GM10266 (cell line): Measurements from ENCODE around the gene FBLIM1.

Experiments
- DNase-seq: peaks from one replicate; pipeline ENCODE4 v3.0.0; 2012; ENCODE audit errors: extremely low spot score
- TF ChIP-seq, protein P1 (sequence below): IDR thresholded peaks from 2 replicates; pipeline ENCODE4 v1.5.1; 2012; ENCODE audit warnings: mild to moderate bottlenecking, low read depth; ENCODE audit not compliant: control insufficient read depth, insufficient read depth; ENCODE audit errors: missing control alignments

FBLIM1 gene

DNA sequence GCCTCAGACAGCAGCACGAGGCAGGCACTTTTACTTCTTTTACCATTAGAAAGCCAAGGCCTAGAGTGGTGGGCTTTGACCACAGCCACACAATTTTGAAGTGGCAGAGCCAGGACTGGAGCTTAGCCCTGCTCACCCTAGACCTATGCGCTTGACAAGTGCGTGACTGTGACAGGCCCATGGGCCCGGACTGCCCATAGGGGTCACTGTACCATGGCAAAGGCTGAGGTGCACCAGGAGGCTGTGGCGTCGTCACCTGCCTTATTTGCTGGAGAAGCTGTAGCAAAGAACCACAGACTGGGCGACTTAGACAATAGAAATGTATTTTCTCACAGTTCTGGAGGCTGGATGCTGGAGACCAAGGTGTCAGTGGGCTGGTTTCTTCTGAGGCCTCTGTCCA is 18.9 kb upstream of the FBLIM1 start:
- no peak for DNase-seq
- TF ChIP-seq, protein P1, sequence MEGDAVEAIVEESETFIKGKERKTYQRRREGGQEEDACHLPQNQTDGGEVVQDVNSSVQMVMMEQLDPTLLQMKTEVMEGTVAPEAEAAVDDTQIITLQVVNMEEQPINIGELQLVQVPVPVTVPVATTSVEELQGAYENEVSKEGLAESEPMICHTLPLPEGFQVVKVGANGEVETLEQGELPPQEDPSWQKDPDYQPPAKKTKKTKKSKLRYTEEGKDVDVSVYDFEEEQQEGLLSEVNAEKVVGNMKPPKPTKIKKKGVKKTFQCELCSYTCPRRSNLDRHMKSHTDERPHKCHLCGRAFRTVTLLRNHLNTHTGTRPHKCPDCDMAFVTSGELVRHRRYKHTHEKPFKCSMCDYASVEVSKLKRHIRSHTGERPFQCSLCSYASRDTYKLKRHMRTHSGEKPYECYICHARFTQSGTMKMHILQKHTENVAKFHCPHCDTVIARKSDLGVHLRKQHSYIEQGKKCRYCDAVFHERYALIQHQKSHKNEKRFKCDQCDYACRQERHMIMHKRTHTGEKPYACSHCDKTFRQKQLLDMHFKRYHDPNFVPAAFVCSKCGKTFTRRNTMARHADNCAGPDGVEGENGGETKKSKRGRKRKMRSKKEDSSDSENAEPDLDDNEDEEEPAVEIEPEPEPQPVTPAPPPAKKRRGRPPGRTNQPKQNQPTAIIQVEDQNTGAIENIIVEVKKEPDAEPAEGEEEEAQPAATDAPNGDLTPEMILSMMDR: no peak

DNA sequence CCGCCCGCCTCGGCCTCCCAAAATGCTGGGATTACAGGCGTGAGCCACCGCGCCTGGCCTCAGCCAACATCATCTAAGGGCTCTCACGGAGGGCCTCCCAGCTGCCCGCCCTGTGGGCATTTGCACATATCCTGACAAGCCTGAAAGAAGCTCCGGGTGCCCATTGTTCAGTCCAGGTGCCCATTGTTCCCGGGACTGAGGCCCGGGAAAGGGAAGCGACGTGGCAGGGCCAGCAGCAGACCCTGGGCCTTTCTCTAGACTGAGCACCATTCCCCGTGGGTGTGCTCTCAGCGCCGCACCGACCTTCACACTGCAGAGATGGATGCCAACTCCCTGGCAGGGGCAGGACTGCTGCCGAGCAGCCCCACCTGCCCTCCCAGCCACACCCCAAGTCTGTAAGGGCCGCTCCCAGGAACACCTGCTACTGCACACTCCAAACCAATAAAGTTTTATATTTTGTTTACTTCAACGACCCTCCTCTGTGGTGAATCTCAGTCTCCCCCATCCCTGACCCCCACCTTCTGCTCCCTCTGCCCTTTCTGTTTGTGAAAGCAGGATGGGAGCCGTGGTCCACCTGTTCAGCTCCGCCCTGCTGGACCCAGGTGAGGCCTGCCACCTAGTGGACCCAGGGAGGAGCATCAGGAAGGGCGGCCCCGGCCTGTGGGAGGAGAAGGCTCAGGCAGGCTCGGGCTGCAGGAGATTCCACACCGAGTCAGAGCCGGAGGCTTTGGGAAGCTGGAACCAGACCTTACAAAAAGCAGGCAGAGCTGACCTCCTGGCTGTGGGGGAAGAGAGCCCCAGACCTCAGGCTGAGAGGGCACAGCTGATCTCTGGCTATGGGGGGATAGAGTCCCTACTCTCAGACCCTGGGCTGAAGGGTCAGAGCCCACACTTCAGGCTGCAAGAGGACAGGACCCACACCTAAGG is 17.4 kb upstream of the FBLIM1 start:
- TF ChIP-seq, protein P1: peak; percentile 97

DNA sequence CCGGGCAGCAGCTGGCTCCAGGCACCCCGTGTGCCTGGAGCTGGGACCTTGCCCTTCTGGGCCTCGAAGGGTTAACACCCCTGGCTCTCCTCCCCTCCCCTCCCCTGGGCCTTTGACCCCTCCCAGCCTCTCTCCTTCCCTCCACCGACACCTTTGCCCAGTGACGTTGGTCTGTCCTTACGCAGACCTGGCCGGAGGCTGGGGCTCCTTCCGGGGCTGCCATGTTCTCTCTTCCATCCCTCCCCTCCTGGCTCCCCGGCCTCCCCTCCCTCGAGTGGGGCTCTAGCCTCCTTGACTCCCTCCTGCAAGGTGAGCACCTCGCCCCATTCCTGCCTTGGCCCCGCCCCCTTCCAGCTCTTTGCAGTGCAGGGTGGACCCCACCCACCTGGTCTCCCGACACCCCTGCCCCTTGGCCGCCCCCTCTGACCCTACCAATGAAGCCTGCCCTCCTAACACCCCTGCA is 16.2 kb upstream of the FBLIM1 start, which contains the start of gene TMEM82:
TMEM82 (plus strand) TSS at position 161 of the 463 bp plus-strand sequence; CDS start at position 222, 61 bp downstream.
- no peak for DNase-seq
- TF ChIP-seq, protein P1: no peak

More for the DNA sequence above, 17.4 kb upstream of the FBLIM1 start:
- peak; percentile 91 for DNase-seq

DNA sequence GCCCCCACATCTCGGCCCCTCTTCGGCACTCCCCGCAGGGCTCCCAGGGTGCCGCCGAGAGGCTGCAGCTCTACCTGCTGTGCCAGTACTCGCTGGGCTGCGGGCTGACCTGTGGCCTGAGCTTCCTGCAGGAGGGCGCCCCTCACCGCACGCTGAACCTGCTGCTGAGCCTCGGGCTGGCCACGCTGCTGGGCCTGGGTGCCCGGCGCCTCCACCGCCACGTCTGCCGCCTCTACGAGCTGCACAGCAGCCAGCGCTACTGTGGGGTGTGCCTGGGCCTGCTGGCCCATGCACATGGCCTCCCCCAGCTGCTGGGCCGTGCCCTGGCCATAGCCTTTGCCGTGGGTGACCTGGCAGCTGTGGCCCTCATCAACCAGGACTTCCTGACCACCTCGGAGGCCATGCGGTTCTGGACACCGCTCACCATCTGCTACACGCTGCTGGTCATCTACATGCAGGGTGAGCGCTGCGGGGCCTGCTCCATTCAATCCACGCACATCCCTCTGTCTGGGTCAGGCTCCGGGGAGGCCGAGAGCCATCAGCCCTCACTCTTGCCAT is 14.4 kb upstream of the FBLIM1 start:
- DNase-seq: no peak
- TF ChIP-seq, protein P1: no peak

DNA sequence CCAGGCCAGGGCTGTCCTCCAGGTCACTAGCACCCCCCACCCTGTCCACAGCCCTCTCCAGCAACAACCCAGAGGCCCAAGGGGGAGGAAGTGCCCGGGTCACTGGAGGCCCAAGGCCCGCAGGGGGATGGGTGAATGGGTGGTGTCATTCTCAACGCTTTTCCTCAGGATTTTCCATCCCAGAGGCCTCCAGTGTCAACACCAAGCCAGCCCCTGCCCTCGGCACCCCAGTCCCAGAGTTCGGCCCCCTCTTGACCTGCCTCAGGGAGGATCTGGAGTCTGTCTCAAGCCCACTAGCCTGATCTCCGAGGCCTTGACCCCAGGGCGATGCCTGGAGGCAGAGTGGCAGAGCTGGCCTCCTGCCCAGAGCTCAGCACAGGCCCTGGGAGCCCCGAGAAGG is 11.2 kb upstream of the FBLIM1 start:
- DNase-seq: no peak
- TF ChIP-seq, protein P1: no peak

DNA sequence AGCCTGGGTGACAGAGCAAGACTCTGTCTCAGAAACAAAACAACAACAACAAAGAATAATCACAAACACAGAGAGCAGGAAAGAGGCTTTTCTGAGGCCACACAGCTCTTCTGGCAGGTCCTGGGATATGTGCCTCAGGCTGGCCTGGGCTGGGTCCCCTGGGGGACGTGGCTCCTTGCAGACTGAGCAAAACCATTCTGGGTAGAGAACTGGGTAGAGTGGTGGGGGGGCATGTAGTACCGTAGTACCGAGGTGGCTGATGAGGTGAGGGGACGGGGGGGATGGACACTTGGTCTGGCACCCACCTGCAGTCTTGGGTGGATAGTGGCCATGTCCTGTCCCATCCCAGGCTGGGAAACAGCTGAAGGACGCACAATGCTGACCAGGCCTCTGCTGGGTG is 10.3 kb upstream of the FBLIM1 start:
- TF ChIP-seq, protein P1: no peak
- DNase-seq: no peak
